ENCODE measurements around the gene CYP39A1.
"Not testable (repeated sequence)": the region's sequence is repeated elsewhere in the genome, so short reads cannot be mapped to it uniquely, and the experiment has no call there.

Gene CYP39A1

DNA sequence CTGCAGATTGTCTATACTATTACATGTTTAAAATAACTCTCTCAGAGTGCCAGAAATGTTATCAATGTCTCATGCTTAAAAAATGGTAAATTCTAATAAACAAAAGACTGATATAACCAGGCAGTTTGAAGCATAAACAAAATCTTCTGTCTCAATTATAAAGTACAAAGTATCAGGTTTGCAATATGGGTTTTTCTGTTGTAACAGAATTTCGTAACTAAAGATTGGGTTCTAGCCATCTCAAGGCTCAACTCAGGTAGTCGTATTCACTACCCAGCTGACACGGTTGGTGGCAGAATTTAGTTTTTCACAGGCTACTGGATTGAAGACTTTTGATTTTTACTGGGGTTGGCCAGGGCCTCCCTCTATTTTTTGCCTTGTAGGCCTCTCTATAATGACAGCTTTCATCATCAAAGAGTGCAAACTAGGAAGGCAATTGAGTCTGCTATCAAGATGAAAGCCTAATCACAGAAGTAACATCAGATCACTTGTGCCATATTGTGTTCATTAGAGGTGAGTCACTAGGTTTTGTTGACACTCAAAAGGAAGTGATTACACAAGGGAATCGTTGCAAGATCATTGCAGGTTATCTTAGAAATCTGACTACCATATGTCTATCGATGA is 3.6 kb downstream of the CYP39A1 start:
- DNase-seq (ENCODE audit: low spot score), result no peak

DNA sequence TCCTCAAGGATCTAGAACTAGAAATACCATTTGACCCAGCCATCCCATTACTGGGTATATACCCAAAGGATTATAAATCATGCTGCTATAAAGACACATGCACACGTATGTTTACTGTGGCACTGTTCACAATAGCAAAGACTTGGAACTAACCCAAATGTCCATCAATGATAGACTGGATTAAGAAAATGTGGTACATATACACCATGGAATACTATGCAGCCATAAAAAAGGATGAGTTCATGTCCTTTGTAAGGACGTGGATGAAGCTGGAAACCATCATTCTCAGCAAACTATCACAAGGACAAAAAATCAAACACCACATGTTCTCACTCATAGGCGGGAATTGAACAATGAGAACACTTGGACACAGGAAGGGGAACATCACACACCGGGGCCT is 4.5 kb downstream of the CYP39A1 start:
- not testable (repeated sequence) for DNase-seq (ENCODE audit: low spot score)

DNA sequence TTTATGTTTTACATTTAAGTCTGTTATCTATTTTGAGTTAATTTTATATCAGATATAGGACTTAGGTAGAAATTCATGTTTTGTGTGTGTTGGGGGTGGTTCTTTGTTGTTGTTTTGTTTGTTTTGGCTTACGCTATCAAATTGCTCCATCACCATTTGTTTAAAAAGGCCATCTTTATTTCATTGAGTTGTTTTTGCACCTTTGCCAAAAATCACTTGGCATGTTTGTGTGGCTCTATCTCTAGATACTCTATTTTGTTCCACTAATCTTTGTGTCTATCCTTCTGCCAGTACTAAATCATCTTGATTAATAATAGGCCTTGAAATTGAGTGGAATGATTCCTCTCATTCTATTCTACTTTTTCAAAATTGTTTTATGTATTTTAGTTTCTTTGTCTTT is 7.4 kb downstream of the CYP39A1 start:
- no peak for DNase-seq (ENCODE audit: low spot score)

DNA sequence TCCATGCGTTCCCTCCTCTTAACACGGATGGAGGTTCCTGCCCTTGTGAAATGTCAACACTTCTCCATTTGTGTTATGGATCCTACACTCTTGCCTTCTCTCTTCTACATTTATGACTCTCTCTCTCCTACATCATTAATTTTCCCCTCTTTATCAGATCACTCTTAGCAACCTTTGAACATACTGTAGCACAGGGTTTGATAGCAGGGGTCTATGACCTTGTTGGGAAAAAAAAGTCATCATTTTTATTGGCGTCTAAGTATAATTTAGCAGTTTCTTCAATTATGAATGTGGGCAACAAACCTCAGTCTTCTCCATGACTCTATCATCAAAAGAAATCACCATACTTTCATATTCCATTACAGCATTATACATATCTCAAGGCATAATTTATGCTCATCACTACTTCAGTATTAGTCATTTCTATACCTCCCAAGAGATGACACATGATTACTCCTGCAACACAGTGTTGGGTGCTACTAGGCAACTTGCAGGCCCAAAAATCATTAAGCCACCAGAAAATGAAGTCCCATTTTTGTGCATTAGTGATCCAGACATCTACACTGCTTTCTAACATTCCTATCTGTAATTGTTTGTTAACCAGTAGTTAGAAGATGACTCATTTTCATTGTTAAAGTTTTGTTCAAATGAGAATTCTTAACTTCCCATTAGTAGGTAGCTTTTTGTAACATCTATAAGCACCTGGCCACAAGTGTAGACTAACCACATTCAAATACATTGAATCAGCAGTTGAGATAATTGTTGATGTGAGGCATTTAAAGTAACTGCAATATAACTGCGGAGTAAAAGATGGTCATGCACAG is 9.5 kb downstream of the CYP39A1 start:
- no peak for DNase-seq (ENCODE audit: low spot score)

DNA sequence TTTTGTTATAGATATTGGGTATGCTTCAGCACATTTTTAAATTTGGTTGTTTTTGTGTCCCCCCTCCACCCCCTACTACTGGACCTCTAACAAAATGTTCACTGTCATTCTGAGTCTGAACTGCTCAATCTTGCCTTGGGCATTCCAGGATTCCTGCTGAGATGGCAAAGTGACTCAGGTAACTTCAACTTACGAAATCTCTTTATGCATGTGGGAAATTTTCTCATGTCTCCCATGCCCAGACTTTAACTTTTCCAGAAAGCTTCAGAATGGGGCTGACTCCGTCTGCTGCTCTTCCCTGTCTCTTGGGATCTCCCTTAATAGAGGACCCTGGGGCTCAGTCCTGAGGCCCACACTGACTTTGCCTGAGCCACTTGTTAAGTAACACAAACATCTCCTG is 14.0 kb downstream of the CYP39A1 start:
- no peak for DNase-seq (ENCODE audit: low spot score)

DNA sequence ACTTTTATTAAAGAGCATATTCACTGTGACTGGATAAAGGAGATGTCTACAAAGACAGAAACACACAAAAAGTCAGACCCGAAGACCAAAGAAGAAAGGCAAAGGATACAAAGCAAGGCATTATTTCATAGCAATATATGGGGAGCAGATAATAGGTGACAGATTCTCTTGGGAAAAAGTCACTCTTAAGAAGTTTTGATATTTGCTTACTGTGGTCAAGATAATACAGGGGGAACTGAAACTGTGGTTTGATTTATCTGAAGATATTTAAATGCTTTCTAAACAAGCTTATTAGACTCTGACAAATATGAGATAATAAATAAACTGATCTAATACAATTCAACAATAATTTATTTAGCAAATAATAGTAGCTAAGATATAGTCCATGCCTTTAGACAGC is 14.7 kb downstream of the CYP39A1 start:
- DNase-seq (ENCODE audit: low spot score), result no peak

DNA sequence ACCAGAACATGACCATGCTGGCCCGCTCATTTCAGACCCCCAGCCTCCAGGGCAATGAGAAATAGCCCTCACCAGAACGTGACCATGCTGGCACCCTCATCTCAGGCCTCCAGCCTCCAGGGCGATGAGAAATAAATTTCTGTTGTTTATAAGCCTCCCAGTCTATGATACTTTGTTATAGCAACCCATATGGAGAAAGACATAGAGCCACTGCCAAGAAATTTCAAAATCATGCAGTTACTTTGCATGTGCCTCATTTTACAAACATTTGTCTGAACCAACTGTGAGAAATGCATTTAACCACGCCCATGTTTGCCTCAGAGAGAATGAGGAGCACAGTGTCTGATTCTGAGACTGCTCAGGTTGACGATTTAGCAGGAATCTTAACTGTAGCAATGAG is 15.5 kb downstream of the CYP39A1 start:
- no peak for DNase-seq (ENCODE audit: low spot score)

DNA sequence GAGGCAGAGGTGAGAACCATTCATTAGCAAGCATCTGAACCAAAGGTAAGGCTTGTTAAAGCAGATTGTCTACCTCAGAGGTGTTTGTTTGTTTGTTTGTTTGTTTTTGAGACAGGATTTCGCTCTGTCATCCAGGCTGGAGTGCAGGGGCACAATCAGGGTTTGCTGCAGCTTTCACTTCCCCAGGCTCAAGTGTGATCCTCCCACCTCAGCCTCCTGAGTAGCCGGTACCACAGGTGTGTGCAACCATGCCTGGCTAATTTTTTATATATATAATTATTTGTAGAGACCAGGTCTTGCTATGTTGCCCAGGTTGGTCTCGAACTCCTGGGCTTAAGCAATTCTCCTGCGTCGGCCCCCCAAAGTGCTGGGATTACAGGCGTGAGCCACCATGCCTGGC is 17.2 kb downstream of the CYP39A1 start:
- no peak for DNase-seq (ENCODE audit: low spot score)

DNA sequence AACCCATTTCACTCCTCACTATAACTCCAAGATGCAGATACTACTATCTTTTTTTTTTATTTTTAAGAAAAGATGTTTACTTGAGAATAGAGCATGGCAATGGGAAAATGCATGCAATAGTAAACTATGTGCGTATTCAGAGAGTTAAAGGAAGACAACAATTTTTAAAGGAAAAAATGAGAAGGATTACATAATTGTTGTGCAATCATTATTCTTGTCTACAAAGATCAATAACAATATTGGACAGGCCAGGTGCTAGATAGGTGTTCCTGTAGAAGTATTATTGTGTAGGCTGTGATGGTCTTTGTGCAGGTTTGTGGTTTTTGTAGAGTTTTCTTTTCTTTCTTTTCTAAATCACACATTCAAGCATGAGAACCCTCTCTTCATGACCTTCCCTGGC is 20.6 kb downstream of the CYP39A1 start:
- no peak for DNase-seq (ENCODE audit: low spot score)

DNA sequence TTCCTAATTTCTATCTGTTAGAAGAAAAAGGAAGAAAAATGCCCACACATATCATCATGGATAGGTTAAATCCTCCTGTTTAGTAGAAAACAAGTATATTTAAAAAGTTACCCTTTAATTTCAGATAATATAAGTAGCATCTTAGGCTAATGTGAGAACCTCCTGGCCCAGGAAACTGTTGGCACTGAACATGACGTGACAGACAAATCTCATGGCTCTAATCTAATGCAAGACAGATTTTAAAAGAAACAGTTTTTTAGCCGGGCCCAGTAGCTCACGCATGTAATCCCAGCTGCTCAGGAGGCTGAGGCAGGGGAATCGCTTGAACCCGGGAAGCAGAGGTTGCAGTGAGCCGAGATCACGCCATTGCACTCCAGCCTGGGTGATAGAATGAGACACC is 22.9 kb downstream of the CYP39A1 start:
- DNase-seq (ENCODE audit: low spot score), result no peak

DNA sequence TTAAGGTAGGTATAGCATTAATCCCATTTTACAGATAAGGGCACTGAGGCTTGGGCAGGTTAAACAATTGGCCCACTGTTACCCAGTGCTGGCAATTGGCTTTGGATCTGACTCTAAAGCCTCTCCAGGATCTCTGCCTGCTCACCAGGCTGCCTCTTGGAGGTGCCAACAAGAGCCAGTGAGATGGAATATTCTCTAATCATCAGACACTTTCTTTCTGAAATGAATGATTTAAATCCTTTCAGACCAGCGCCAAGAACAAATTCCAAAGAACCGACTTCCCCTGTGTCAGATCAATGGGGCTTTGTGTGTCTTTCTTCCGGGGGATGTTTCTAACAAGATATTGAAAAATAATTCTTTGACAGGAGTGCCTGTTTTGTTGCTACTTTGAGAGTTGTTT is 23.6 kb downstream of the CYP39A1 start:
- DNase-seq (ENCODE audit: low spot score), result peak; percentile 66

DNA sequence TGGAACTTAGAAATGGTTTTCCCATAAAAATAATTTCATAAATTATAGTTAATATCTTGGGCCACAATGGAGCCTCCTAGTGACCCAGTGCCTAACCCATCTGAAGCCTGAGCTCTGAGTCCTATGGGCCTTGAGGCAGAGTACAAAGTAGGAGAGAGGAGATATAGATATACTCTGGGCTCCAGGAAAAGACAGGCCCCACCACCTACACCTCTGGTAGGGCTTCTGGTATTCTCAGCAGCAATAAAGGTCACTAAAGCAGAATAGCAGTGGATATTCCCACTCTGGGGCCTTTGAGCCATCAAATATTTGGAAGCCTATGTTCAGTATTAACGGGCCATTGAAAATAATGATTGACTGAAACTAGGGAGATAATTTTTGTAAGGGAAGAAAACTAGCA is 24.1 kb downstream of the CYP39A1 start:
- no peak for DNase-seq (ENCODE audit: low spot score)

DNA sequence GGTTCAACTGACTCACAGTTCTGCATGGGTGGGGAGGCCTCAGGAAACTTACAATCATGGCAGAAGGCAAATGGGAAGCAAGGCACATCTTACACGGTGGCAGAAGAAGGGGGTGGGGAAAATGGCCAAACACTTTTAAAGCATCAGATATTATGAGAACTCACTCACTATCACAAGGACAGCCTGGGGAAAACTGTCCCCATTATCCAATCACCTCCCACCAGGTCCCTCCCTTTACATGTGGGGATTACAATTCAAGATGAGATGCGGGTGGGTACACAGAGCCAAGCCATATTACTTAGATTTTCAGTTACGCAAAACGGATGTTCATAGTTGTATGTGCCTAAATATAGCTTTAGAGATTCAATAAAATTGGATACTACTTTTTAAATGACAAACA is 25.6 kb downstream of the CYP39A1 start:
- DNase-seq (ENCODE audit: low spot score), result no peak

DNA sequence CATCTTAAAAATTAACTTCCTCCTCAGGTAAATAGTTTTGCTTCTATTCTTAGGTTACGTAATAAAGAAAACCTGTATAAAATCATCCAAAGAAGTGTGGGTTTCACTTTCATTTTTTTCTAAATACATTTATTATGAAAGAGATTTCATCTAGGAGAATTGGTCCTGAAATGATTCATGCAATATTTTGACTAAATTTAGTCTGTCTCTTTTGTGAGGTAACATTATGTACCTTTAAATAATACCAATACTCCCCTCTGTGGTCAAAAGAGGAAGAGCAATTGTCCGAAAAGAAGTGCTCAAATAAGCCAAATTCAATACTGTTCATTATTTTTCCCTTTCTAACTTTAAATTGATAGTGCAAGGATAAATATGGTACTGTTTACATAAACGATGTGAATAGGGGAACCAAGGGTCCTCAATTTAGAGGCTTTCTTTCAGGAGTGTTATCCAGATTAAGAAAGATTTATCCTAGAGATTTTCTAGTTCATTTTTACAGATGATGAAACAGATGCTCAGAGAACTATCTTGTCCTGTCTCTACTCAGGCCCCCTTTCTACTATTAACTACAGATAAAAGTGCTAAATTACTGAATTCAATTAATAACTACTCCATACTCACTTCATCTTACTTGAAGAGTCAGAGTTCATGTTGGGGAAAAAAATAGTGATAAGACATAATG is 26.2 kb downstream of the CYP39A1 start:
- DNase-seq (ENCODE audit: low spot score), result peak; percentile 15

DNA sequence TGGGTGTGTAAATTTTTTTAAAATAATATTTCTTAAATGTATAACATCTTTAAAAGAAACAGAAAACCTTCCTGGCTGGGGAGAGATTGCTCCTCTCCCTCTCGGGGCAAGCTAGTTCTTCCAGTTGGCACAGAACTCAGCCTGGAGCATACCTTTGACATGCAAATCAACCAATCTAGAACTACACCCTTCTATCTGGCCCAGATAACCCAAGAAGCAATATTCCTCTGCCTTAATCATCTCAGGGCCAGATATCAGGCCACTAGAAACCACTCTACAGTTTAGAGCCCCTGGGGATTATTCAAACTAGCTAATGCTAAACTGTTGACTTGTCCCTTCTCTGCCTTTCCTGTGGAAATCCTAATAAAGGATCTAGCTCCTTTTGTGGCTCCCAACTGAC is 33.9 kb downstream of the CYP39A1 start:
- DNase-seq (ENCODE audit: low spot score), result no peak

DNA sequence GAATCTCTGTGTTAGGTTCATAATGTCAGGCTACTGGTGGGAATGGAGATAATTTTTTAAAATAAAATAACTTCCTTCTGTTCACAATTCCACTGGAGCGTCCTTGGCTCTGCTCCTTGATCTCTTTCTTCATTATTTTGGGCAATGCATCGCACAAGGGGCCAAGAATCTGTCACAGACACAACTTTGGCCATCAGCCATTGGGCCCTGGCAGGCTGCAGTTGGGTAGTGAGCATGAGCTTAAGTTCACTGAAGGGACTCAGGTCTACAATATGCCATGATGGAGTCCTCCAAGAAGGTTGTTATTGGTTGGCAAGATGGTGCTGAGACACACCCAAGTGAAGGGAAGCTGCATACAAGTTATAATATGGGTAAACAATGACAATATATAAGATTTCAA is 40.0 kb downstream of the CYP39A1 start:
- no peak for DNase-seq (ENCODE audit: low spot score)

DNA sequence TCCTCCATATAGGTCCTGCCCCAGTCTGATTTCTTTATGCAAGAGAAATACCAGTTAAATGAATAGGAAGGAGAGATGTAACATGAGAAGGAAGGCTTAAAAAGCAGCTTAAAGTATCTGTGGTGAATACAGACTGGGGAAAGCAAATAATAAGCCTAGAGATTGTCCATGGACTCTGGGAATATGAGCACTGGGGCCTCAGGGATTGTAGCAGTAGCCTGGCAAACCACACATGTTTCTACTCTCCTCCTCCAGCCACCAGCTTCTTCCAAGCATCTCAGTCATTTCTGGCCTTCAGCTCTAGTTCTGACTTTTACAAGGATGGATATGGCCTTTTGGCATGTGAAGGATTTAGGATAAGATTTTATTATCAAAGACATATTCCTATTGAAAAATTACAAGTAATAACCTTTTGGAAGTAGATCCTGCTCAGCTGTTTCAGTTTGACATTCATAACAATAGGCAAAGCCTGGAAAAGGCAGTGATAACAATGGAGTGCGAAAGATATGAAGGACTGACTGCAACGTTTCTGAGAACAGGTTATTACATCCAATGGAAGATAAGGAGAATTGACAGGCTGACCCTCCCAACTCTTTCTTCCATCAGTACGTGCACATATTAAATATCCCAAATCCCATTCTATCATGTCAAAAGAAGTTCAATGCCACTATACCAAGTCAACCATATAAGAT is 41.6 kb downstream of the CYP39A1 start:
- no peak for DNase-seq (ENCODE audit: low spot score)

DNA sequence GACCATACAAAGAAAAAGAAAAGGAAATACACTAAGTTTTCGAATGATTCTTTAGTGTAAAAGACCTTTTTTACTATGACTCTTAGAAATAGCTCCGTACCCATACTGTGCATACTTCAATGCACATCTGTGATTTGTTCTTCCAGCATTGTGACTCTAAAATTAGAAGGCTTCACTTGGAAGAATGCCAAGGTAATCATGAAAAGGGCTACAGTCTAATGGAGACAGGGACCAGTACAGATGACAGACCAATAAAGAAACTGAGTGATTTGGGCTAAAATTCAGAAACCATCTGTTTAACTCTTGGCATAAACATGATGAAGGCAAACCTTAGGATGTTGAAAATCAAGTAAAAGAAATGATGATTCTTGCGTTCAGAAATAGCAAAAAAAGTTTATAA is 46.3 kb downstream of the CYP39A1 start:
- DNase-seq (ENCODE audit: low spot score), result peak; percentile 37

DNA sequence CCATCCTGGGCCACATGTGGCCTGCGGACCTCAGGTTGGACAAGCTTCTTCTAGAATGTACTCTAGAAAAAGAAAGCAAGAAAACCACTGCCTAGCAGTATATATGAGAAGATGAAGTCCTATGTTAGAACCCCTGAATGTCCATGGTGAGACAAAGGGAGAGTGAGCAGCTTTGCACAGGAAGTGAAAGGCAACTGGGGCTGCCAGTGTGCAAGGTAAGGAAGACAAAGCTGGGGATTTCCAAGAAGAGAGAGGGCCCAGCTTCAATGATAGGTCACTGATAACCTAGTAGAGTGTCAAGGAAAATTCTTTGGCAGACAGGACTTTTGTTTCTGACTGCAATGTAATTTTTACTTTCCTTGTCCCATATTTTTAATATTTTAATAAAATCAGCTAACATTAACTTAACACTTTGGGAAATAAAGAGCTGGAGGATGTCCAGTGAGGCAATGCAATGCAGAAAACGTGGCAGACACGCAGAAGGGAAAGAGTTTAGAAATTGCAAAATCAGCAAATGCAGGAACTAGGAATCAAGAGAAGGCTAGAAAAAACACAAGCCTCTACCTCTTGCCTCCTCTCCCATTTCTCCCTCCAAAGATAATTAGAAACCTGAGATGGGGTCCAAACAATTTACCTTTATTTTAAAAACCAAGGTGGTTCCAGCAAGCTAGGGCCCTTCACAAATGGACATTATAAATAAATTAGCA is 47.4 kb downstream of the CYP39A1 start:
- DNase-seq (ENCODE audit: low spot score), result no peak

DNA sequence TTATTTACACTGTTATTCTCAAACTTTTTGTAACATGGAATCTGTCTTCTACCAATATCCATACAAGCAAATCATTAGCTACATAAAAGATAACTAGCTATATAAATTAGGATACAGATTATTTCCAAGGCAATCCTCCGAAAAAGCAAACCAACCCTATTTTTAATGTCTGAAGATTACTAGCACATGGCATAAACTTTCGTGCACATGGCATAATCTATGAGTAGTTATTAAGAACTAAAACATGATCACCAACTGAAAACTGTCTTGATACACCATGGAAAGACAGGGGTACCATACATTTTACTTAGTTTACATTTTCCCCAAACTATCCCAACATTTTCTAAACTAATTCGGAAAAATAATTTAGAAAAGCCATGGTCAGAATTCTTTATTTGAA is 54.4 kb downstream of the CYP39A1 start:
- no peak for DNase-seq (ENCODE audit: low spot score)

DNA sequence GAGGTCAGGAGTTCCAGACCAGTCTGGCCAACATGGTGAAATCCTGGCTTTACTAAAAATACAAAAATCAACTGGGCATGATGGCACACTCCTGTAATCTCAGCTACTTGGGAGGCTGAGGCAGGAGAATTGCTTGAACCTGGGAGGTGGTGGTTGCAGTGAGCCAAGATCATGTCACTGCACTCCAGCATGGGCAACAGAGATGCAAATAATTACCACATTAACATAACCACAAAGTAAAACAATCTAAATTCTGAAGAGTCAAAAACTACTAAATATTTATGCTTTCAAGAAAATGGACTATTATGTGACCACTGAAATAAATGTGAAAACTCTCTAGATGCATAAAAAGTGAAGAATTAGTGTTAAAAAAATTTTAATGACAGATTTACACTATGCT is 59.9 kb downstream of the CYP39A1 start:
- no peak for DNase-seq (ENCODE audit: low spot score)

DNA sequence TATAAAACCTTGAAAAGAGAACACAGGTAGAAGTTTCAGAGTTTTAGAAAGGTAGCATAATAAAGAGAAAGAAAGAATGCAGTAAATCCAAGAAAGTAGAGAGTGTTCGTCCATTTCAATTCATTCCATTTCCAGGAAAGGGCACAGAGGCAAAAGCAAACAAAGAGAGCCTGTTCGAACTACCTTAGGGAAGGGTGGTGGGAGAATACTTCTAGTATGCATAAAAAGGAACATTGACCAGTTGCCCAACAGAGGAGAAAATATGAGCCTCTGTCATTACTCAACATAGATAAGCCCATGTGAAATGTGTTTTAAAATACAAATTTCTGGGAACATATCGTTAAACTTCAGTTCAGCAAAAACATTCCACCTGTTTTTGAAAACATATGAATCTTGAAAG is 60.6 kb downstream of the CYP39A1 start:
- peak; percentile 28 for DNase-seq (ENCODE audit: low spot score)

Data from COLO829 (cell line).